Bronchus fibroblast of lung (primary cell): ENCODE measurements around the gene KLHL33. TPM values are rescaled to one million over a fixed set of nuclear protein-coding genes. Genes with fewer than 3 reads are reported as not detected.

Experiments used
- total RNA-seq: library from RNA; depleted of rRNA; stranded (reverse); fragments of >200 nt; gene quantifications from 2 replicates; pipeline ENCODE4 v1.2.3, GENCODE V29; 2015

The KLHL33 gene
- 0.30 and 0.50 TPM in 2 replicates for total RNA-seq

GRCh38 chr14:20435582-20436362 is at the start of gene KLHL33:
Gene KLHL33, minus strand, starts transcription at chr14:20436166. Its CDS starts 355 bp downstream, at chr14:20435811.

GRCh38 chr14:20469242-20469889 is 33.4 kb upstream of the KLHL33 start, which contains the start of gene PNP:
Gene PNP, plus strand, starts transcription at chr14:20469406. Its CDS starts 119 bp downstream, at chr14:20469525.

GRCh38 chr14:20461225-20462141 is 25.5 kb upstream of the KLHL33 start, which contains the start of gene PIP4P1:
Gene PIP4P1, minus strand, starts transcription at chr14:20461434. Its CDS starts 109 bp downstream, at chr14:20461325.

GRCh38 chr14:20454516-20455354 is 18.8 kb upstream of the KLHL33 start, which contains the start of the genes APEX1 and OSGEP:
Gene APEX1, plus strand, starts transcription at chr14:20455226. Its CDS starts 420 bp downstream, at chr14:20455646.
Gene OSGEP, minus strand, starts transcription at chr14:20454812. Its CDS starts 129 bp downstream, at chr14:20454683.

GRCh38 chr14:20412876-20413743 is 22.9 kb downstream of the KLHL33 start, which contains the start of gene TEP1:
Gene TEP1, minus strand, starts transcription at chr14:20413501. Its CDS starts 5,062 bp downstream, at chr14:20408439.

Other genes starting within 250 kb of the KLHL33 start
- gene OR11G2, start 245.3 kb downstream of the KLHL33 start, total RNA-seq: not detected in 2 replicates
- gene OR11H6, start 212.5 kb downstream of the KLHL33 start, total RNA-seq: not detected in 2 replicates
- not detected in 2 replicates for gene OR11H7, start 207.2 kb downstream of the KLHL33 start, total RNA-seq
- gene OR11H4, start 196.9 kb downstream of the KLHL33 start, total RNA-seq: not detected in 2 replicates
- gene TTC5, start 130.2 kb downstream of the KLHL33 start, total RNA-seq: 8.6 and 10.9 TPM in 2 replicates
- gene CCNB1IP1, start 102.9 kb downstream of the KLHL33 start, total RNA-seq: 51.6 and 53.7 TPM in 2 replicates
- 18.0 and 18.8 TPM in 2 replicates for gene PARP2, start 92.5 kb downstream of the KLHL33 start, total RNA-seq
- gene TEP1, start 22.7 kb downstream of the KLHL33 start, total RNA-seq: 7.0 and 9.4 TPM in 2 replicates
- 62.5 and 70.6 TPM in 2 replicates for gene OSGEP, start 18.6 kb upstream of the KLHL33 start, total RNA-seq
- 278 and 299 TPM in 2 replicates for gene APEX1, start 19.1 kb upstream of the KLHL33 start, total RNA-seq
- gene PIP4P1, start 25.3 kb upstream of the KLHL33 start, total RNA-seq: 19.2 and 19.8 TPM in 2 replicates
- gene PNP, start 33.2 kb upstream of the KLHL33 start, total RNA-seq: 51.7 and 54.6 TPM in 2 replicates
- gene RNASE10, start 69.4 kb upstream of the KLHL33 start, total RNA-seq: not detected in 2 replicates
- gene RNASE9, start 124.9 kb upstream of the KLHL33 start, total RNA-seq: not detected in 2 replicates
- not detected in 2 replicates for gene RNASE11, start 151.8 kb upstream of the KLHL33 start, total RNA-seq
- not detected in 2 replicates for gene RNASE12, start 155.2 kb upstream of the KLHL33 start, total RNA-seq
- gene OR6S1, start 205.5 kb upstream of the KLHL33 start, total RNA-seq: not detected in 2 replicates
- gene RNASE4, start 248.4 kb upstream of the KLHL33 start, total RNA-seq: 12.1 and 12.9 TPM in 2 replicates